Measurements from ENCODE around the gene L1CAM. TPM values are rescaled to one million over a fixed set of nuclear protein-coding genes. Genes with fewer than 3 reads are reported as not detected.

L1CAM gene
- total and polyA plus RNA-seq, 2 of the 8 experiments (the other 6 are each of a cell fraction or from before 2014, with no cell fraction given): 11.0 to 43.0 TPM

DNA sequence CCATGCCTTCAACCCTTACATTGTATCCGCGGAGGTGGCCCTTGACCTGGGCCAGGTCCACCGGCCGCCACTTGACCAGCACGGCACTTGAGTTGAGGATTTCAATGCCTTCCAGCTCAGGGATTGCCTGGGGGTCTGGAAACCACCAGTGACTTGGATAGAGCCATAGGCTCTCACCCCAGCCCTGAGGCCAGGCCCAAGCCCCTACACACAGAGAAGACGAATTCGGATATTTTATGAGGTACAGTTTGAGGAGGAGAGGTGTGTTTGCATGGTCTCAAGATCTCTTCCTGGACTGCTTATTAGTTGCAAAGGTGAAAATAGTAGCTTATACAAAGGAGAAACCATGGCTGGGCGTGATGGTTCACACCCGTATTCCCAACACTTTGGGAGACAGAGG lies 20.3 kb downstream of the L1CAM start:
- Histone ChIP-seq H4K91ac (replicated peaks; ENCODE audit: insufficient read length, low read length) (no peak overlapping the region), H2BK15ac (ENCODE audit: low read length) (no peak overlapping the region), H3K4ac (replicated peaks; ENCODE audit: insufficient read length, low read depth, low read length) (no peak overlapping the region), H2AK5ac (ENCODE audit: low read depth, low read length) (no peak overlapping the region), H3K4me2 (ENCODE audit: insufficient read depth in 1 of 2, low read depth in 2 of 2, low read length in 2 of 2) (no peak overlapping the region), H3K23ac (ENCODE audit: insufficient read length) (no peak overlapping the region), H3K27me3 (replicated peaks in 1 of 4; ENCODE audit: control insufficient read depth in 3 of 4, extremely low read depth in 1 of 4, insufficient read depth in 3 of 4, low read length in 3 of 4) (no peaks in the 10 kb centered on the region), H3K56ac (replicated peaks; ENCODE audit: insufficient read length, low read depth, low read length) (no peak overlapping the region), H3K4me1 (replicated peaks in 1 of 4; ENCODE audit: control insufficient read depth in 3 of 4, insufficient read depth in 4 of 4, low read length in 3 of 4) (peaks cover 0 to 16% (median 0%) of the 10 kb centered on the region in 4 experiments; a peak in 3 of 7 replicates), H3K18ac (ENCODE audit: extremely low read depth, low read length) (no peak overlapping the region), H3K27ac (ENCODE audit: low read depth, low read length) (no peak overlapping the region), H3K36me3 (ENCODE audit: control insufficient read depth in 2 of 4, insufficient read depth in 4 of 4, low read length in 3 of 4) (peaks cover 0 to 22% (median under 1%) of the 10 kb centered on the region in 4 experiments; a peak in 1 of 8 replicates), H3K9me3 (ENCODE audit: insufficient read depth in 2 of 2, low read depth in 1 of 2, low read length in 1 of 2) (no peaks in the 10 kb centered on the region), H4K5ac (ENCODE audit: insufficient read length, low read depth, low read length) (no peak overlapping the region), H2BK20ac (ENCODE audit: low read length) (no peak overlapping the region), H3K79me1 (ENCODE audit: low read depth, low read length) (no peaks in the 10 kb centered on the region), H4K20me1 (replicated peaks in 1 of 2; ENCODE audit: control insufficient read depth in 1 of 2, insufficient read depth in 2 of 2, low read length in 2 of 2) (no peaks in the 10 kb centered on the region), H3K4me3 (ENCODE audit: extremely low read depth in 1 of 4, insufficient read depth in 2 of 4, low read depth in 3 of 4, low read length in 4 of 4) (no peak overlapping the region), H3K23me2 (ENCODE audit: low read depth, low read length) (no peaks in the 10 kb centered on the region), H2AFZ (ENCODE audit: low read length) (no peak overlapping the region), H2BK12ac (ENCODE audit: low read depth, low read length) (no peak overlapping the region), H3K14ac (ENCODE audit: insufficient read length) (no peak overlapping the region), H2BK120ac (replicated peaks; ENCODE audit: low read depth, low read length) (no peak overlapping the region), H3K79me2 (ENCODE audit: control insufficient read depth in 1 of 2, insufficient read depth in 2 of 2, low read length in 2 of 2) (no peaks in the 10 kb centered on the region), H3K9ac (replicated peaks in 1 of 4; ENCODE audit: extremely low read depth in 1 of 4, low read depth in 3 of 4, low read length in 3 of 4) (no peak overlapping the region), H4K8ac (ENCODE audit: extremely low read depth, insufficient read depth, low read length) (no peak overlapping the region), H2BK5ac (ENCODE audit: low read depth, low read length) (no peak overlapping the region)
- ChIA-PET POLR2A (ENCODE audit: partially characterized antibody) (no interaction called here), CTCF (ENCODE audit: partially characterized antibody) (interaction anchor here (1.2 kb wide), 1 partner anchor 15 kb away, joined by 4 read pairs; no protein-coding TSS in a partner anchor)
- WGBS, 2 experiments (ENCODE audit: extremely low coverage in 1 of 2, insufficient coverage in 1 of 2, insufficient read length in 1 of 2, insufficient replicate concordance in 2 of 2, low coverage in 1 of 2, low lambda C conversion rate in 2 of 2, missing lambda C conversion rate in 1 of 2): 93% methylated on average over 5 of the region's 9 CpGs; no CpG with 5 or more reads in 1 of the 2 experiments
- DNase-seq (ENCODE audit: low read depth in 1 of 2, low spot score in 2 of 2) (no peak), FAIRE-seq (no peak)
- TF ChIP-seq TBP (IDR thresholded peaks at IDR 0.05; ENCODE audit: low read depth, low read length) (no peak), BCL11A (IDR thresholded peaks at IDR 0.05; ENCODE audit: low read depth in 2 of 2, low read length in 2 of 2) (no peak), CEBPB (IDR thresholded peaks at IDR 0.05; ENCODE audit: low read depth, low read length) (no peak), EP300 (IDR thresholded peaks at IDR 0.05; ENCODE audit: borderline replicate concordance in 1 of 2, low read depth in 2 of 2, low read length in 2 of 2) (no peak), KDM4A (IDR thresholded peaks at IDR 0.05; ENCODE audit: low read depth, low read length, severe bottlenecking) (no peak), NRF1 (IDR thresholded peaks at IDR 0.05; ENCODE audit: low read depth, low read length) (no peak), POLR2A (IDR thresholded peaks at IDR 0.05; ENCODE audit: control extremely low read depth in 1 of 2, low read depth in 2 of 2, low read length in 2 of 2) (no peak)
- TF ChIP-seq, protein P1, sequence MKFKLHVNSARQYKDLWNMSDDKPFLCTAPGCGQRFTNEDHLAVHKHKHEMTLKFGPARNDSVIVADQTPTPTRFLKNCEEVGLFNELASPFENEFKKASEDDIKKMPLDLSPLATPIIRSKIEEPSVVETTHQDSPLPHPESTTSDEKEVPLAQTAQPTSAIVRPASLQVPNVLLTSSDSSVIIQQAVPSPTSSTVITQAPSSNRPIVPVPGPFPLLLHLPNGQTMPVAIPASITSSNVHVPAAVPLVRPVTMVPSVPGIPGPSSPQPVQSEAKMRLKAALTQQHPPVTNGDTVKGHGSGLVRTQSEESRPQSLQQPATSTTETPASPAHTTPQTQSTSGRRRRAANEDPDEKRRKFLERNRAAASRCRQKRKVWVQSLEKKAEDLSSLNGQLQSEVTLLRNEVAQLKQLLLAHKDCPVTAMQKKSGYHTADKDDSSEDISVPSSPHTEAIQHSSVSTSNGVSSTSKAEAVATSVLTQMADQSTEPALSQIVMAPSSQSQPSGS (IDR thresholded peaks at IDR 0.05; ENCODE audit: low read length): no peak
- TF ChIP-seq, protein P2, sequence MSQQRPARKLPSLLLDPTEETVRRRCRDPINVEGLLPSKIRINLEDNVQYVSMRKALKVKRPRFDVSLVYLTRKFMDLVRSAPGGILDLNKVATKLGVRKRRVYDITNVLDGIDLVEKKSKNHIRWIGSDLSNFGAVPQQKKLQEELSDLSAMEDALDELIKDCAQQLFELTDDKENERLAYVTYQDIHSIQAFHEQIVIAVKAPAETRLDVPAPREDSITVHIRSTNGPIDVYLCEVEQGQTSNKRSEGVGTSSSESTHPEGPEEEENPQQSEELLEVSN (IDR thresholded peaks at IDR 0.05): no peak
- TF ChIP-seq, protein P3, sequence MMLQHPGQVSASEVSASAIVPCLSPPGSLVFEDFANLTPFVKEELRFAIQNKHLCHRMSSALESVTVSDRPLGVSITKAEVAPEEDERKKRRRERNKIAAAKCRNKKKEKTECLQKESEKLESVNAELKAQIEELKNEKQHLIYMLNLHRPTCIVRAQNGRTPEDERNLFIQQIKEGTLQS (IDR thresholded peaks at IDR 0.05; ENCODE audit: insufficient read depth, low read depth, low read length): no peak
